Glomerular visceral epithelial cell (primary cell): ENCODE results near the gene MEIS2.
"Not testable (repeated sequence)": the region's sequence is repeated elsewhere in the genome, so short reads cannot be mapped to it uniquely, and the experiment has no call there.

Source experiments
- DNase-seq: peaks from one replicate; pipeline ENCODE4 v3.0.0-alpha.2; 2016; ENCODE audit errors: extremely low spot score

MEIS2 gene

DNA sequence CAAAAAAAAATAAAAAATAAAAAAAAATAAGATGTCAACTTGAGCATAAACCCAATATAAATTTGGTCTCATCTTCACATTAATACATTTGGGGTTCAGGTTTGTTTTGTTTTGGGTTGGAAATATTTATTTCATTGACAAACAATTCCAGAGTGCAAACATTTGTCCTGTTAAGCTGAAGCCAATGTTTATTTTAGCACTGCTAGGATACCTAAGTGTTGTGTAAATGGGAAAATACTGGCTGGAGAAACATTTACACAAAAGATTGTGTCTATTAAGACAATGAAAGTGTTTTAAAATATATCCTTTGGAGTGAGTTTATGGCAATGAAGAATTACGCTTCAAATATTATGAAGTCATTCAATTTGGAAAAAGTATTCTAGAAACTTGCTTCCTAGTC lies 91.1 kb downstream of the MEIS2 start:
- DNase-seq, result no peak

DNA sequence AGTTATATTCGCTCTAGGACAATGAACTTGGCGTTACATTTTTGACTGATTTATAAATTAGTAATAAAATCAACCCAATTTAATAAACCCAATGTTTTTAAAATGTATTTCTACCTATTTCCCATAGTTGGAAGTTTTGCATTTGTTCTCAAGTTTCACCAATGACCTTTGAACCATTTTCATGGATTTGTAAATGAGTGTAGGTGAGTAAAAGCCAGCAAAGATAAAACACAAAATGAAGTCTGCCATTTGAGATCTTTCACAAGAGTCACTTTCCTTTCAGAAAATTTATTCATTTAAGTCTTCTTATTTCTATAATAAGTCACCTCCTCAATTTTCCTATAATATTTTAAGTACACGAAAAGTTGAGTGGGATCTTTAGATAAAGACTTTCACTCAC lies 92.1 kb downstream of the MEIS2 start:
- DNase-seq, result no peak

DNA sequence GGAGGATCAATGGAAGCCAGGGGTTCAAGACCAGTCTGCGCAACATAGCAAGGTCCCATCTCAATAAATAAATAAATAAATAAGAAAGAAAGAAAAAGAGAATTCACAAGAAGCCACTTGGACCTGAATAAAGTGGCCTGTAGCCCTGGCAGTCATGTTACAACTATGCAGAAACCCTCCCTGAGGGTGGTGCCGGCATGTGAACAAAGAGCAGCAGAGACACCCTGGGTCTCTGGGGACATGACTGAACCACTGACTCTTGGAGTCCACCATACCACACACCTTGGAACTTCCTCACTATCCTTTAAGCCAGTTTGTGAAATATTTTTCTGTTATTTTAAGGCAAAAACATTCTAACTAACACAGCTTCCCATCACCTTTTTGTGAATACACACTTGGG lies 93.0 kb downstream of the MEIS2 start:
- no peak for DNase-seq

GRCh38 chr15:37004981-37005735 lies 95.2 kb downstream of the MEIS2 start:
- DNase-seq, result no peak

DNA sequence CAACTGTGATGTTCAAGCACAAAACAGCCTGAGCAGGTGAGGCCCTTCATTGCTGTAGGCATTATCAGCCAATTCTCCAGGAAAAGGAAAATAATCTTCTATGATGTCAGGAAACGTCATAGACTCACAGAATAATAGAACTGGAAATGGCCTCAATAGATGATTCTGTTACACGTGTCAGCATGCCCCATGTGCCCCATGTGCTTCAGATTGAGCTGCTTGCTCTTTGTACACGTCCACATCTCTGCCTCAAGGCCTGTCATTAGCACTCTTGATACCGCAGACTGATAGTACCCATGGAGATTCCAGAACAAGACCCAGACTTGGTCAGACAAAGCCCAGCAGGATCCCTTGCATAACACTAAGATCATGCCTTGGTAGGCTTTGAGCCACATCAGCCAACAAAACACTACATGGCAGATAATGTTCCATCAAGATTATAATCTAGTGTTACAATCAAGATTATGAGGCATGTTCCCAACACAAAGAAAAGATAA lies 95.9 kb downstream of the MEIS2 start:
- DNase-seq, result no peak

DNA sequence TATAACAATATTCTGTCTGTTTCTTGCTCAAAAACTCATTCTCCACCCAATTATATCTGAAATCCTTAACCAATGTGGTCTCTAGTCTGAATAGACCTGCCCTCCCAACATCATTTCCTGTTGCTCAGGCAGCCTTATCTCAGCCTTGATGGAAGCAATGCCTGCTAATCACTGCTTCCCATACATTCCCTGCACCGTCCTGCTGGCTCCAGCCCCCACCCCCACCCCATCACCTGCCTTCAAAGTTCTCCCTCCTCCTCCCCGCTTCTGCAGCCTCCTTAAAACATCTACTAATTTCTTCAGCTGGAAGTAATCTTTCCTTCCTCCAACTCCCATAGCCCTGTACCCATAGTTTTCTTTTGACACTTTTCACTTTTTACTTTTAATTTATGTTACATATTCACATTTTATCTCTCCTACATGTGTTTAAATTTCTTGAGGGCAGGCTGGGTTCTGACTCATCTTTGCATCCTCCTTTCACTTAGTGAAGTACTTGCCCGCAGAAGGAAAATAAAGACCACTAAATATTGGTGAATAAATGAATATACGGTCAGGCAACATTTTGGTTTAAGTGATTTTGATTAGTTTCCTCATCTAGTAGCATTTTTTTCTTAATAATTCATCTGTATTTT lies 98.2 kb downstream of the MEIS2 start:
- no peak for DNase-seq

DNA sequence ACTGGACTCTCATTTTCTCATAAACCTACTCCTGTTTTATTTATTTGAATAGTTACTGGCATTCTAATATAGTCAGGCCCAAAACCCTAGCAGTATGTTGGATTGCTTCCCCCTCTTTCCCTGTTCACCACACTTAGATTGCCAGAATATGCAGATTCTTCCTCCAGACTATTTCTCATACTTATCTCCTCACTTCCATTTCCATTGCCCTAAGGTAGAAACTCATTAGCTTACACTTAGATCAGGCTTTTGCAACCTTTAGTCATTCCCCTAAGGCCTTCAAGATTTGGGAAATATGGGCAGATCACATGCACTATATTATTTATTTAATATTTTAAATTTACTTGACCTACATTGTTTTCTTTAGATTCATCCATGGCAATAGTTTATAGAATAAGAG lies 98.9 kb downstream of the MEIS2 start:
- no peak for DNase-seq

- DNase-seq, result no peak
These were observed 100.6 kb downstream of the MEIS2 start for GRCh38 chr15:36999778-37000177.

DNA sequence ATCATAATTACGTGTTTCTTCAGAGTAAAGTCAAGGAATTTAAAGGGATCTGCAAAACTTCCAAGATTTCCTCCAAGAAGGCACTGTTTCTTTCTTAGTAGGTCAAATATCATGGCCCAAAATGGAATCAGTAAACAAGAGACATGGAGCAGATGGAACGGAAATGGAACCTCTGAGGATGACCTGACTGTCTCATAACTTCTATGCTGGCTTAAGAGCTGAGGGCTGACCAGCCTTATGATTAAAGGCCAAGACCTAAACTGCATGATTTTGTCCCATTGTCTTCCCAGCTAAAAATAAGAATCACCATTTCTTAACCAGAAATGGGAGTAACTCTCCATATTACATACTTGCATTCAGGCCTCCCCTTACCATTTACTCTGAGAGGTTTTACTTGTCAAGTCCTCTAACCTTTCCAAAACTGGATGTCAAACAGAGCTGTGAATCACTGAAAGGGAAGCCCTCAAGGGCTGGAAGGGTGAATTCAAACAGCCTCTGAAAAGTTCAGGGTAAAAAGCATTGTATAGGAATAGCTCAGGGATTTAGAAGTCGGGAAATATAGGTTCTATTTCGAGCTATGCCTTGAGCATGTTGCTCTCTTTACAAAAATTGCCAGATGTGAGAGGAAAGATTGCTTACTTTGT lies 103.7 kb downstream of the MEIS2 start:
- no peak for DNase-seq

DNA sequence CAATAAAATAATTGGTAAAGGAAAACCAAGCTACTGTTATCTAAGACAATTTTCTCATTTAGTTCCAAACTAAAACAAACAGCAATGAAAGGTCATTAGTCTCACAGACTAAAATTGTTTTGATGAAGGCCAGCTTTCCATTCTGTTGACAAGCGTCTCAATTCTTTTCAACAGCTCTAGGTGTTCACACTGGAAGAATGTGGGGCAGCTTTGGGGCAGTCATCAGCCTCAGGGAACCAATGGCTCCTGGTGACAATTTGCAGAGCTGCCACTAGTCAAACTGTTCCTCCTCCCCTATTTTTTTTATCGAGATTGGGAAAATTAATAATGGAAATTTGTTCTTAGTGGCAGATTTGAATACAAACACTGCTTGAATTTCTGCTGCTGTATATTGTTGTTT lies 104.2 kb downstream of the MEIS2 start:
- no peak for DNase-seq

DNA sequence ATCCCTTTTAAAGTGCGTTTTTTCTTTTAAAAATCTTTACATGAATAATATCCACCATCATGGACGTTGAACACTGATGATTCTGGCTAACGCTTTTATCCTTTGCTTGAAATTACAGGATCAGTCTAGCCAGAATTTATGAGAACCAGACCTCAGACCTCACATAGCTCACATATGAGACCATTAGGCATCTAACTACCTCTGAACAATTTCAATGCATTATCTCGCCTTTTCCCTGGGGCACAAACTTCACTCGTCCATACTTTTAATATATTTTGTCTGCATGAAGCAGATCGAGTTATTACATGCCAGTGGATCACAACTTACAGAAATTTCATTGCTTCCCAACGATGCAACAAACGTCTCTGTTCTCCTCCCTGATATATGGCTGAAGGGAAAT lies 105.6 kb downstream of the MEIS2 start:
- no peak for DNase-seq

- no peak for DNase-seq
These were observed 107.9 kb downstream of the MEIS2 start for GRCh38 chr15:36992454-36992853.

- DNase-seq, result no peak
These were observed 111.4 kb downstream of the MEIS2 start for GRCh38 chr15:36988947-36989346.

DNA sequence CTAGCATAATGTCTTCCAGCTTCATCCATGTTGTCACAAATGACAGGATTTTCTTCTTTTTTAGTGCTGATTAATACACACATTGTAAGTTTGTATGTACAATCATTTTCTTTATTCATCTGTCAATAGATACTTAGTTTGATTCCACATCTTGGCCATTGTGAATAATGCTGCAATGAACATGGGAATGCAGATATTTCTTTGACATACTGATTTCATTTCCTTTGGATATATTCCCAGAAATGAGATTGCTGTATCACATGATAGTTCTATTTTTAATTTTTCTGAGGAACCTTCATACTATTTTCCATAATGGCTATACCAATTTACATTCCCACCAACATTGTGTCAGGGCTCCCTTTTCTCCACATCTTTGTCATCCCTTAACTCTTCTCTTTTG lies 117.9 kb downstream of the MEIS2 start:
- DNase-seq, result no peak

- DNase-seq, result not testable (repeated sequence)
These were observed 120.1 kb downstream of the MEIS2 start for GRCh38 chr15:36980281-36980680.

DNA sequence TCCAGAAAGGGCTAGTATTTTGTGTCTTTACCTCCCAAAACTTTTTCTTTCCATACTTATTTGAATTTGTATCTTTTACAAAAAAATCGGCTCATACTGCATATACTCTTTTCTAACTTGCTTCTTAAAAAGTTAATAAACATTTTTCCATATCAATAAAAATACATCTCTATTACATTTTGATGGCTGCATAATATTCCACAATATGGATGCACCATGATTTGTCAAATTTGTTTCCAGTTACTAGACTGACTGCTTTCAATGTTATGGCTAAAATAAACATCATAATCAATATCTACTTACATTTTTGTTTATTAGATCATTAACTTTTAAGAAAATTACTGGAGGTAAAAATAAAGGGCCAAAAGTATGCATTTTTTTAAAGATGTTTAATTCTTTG lies 121.7 kb downstream of the MEIS2 start:
- no peak for DNase-seq

- DNase-seq, result no peak
These were observed 122.2 kb downstream of the MEIS2 start for GRCh38 chr15:36978126-36978525.

- no peak for DNase-seq
These were observed 122.7 kb downstream of the MEIS2 start for GRCh38 chr15:36977659-36978058.

DNA sequence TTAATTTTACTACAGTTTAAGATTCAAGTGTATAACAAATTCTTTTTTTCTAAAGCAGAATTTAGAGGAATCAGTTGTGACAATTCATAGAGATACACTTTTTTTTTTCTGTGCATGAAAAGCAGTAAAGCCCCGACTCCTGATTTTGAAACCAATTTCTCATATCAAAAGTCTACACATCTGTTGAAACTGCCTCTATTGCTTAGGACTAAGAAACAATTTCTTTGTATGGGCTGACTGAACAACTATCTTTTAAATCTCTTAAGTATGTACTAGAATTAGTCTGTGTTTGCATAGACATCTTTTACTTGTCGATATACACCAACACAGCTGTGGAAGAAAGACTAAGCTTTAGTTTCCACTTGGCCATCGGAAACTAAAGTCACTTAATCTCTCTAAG lies 127.6 kb downstream of the MEIS2 start:
- no peak for DNase-seq

DNA sequence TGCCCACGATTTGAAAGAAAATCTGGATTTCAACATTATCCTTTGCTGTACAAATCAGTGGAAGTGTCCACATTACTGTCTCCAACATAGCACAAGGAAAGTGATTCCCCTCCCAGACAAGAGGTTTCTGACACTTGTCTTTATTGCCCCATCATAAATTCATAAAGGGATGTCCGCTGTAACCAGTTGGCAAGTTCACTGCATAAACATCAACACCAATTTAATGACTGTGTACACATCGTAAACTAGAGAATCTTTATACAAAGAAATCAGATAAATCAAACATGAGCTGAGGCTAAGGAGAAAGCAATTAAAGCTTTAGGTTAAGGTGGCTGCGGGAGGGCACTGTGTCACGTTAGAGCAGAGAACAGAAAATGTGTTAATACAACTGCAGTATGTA lies 129.8 kb downstream of the MEIS2 start:
- no peak for DNase-seq

DNA sequence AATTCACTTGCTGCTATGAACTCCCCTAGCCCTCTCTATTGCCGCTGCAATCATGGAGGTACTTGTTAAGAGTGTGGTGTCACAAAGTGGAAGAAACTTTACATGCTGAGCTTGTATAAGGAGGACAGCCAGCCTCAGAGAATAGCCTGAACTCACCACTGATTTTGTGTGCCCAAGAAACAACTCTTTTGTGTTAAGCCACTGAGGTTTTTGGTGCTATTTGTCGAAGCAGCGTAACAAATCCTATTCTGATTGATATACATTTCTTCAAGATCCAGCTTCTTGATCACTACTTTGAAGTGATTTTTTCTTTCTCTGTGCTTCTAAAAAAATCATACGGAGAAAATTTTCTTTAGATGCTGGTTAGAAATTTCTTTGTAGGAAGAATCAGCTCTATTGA lies 132.4 kb downstream of the MEIS2 start:
- no peak for DNase-seq

GRCh38 chr15:36966708-36967107 lies 133.6 kb downstream of the MEIS2 start:
- no peak for DNase-seq
